ENCODE measurements around the gene SNX8. TPM values are rescaled to one million over a fixed set of nuclear protein-coding genes. Genes with fewer than 3 reads are reported as not detected.
A peak's percentile ranks its signal among the peaks of the same experiment; 100 is the strongest.

The SNX8 gene
- total and polyA plus RNA-seq, 9 of the 15 experiments (the other 6 are each of a cell fraction or from before 2014, with no cell fraction given) = 2.7 to 51.6 (median 16.9) TPM

DNA sequence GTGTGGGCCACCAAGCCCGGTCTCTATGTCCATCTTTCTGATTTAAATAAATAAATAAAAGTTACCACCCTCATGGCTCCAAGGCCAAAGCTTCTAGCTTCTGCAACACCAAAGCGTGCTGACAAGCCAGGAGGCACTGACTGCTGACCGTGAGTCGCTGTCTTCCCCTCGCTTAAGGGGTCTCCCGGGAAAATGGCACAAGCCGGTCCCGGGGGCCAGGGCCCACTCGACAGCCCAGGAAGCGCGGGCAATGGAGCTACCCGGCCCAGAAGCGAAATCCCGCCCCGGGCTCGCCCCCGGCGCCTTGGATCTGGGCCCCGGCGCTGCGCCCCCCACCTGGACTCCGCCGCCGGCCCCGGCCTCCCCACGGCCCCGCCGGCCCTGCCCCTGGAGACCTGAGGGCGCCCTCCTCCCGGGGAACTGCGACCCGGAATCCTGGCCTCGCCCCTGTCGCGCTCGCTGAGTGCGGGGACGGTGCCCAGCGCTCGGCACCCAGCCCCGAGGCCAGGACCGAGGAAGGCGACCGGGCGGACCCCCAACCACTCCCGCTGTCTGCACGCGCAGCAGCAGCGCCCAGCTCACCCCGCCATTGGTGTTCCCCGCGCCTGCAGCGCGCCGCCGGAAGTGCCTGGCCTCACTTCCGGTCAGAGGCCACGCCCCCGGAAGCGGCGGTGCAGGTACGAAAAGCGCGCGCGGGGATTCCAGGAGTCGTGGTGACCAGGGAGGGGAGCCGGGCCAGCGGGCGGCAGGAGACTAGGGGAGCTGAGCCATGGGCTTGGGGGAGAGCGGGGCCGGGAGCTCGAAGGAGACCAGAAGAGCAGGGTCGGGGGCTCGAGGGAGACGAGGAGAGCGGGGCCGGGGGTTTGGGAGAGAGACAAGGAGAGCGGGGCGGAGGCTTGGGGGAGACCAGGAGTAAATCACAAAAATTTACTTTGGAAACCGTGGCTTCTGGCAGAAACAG, 72.4 kb downstream of the SNX8 start, which contains the start of the genes MRM2 and NUDT1 (continued):
- peak; percentile 76 for TF ChIP-seq SAP30 (IDR thresholded peaks at IDR 0.05; ENCODE audit: borderline replicate concordance, insufficient read depth, low read depth, low read length, poor library complexity, severe bottlenecking)
- peak; percentile 89 for TF ChIP-seq ELF1 (tag; IDR thresholded peaks at IDR 0.05)
- TF ChIP-seq, protein P1, sequence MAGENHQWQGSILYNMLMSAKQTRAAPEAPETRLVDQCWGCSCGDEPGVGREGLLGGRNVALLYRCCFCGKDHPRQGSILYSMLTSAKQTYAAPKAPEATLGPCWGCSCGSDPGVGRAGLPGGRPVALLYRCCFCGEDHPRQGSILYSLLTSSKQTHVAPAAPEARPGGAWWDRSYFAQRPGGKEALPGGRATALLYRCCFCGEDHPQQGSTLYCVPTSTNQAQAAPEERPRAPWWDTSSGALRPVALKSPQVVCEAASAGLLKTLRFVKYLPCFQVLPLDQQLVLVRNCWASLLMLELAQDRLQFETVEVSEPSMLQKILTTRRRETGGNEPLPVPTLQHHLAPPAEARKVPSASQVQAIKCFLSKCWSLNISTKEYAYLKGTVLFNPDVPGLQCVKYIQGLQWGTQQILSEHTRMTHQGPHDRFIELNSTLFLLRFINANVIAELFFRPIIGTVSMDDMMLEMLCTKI (IDR thresholded peaks at IDR 0.05; ENCODE audit: partially characterized antibody) = no peak
- no peak for TF ChIP-seq CHD4 (IDR thresholded peaks at IDR 0.05; ENCODE audit: insufficient read depth, insufficient replicate concordance, low read depth, low read length, poor library complexity, severe bottlenecking)
- TF ChIP-seq, protein P2, sequence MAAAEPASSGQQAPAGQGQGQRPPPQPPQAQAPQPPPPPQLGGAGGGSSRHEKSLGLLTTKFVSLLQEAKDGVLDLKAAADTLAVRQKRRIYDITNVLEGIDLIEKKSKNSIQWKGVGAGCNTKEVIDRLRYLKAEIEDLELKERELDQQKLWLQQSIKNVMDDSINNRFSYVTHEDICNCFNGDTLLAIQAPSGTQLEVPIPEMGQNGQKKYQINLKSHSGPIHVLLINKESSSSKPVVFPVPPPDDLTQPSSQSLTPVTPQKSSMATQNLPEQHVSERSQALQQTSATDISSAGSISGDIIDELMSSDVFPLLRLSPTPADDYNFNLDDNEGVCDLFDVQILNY (CRISPR knock-in tag; IDR thresholded peaks at IDR 0.05) = no peak
- TF ChIP-seq, protein P3, sequence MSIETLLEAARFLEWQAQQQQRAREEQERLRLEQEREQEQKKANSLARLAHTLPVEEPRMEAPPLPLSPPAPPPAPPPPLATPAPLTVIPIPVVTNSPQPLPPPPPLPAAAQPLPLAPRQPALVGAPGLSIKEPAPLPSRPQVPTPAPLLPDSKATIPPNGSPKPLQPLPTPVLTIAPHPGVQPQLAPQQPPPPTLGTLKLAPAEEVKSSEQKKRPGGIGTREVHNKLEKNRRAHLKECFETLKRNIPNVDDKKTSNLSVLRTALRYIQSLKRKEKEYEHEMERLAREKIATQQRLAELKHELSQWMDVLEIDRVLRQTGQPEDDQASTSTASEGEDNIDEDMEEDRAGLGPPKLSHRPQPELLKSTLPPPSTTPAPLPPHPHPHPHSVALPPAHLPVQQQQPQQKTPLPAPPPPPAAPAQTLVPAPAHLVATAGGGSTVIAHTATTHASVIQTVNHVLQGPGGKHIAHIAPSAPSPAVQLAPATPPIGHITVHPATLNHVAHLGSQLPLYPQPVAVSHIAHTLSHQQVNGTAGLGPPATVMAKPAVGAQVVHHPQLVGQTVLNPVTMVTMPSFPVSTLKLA (conservative IDR thresholded peaks at IDR 0.05) = peak; percentile 91 to 96
- TF ChIP-seq NUFIP1 (IDR thresholded peaks at IDR 0.05; ENCODE audit: partially characterized antibody) = no peak
- no peak for TF ChIP-seq ZNF354B (CRISPR knock-in tag; IDR thresholded peaks at IDR 0.05)
- TF ChIP-seq, protein P4, sequence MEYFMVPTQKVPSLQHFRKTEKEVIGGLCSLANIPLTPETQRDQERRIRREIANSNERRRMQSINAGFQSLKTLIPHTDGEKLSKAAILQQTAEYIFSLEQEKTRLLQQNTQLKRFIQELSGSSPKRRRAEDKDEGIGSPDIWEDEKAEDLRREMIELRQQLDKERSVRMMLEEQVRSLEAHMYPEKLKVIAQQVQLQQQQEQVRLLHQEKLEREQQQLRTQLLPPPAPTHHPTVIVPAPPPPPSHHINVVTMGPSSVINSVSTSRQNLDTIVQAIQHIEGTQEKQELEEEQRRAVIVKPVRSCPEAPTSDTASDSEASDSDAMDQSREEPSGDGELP (CRISPR knock-in tag; IDR thresholded peaks at IDR 0.05; ENCODE audit: borderline replicate concordance) = peak; percentile 26; the same call in 1 of the 2 replicates
- 0 out of 4 replicates have a peak, but pooled peaks of 1 of the 2 experiments have one; percentile 43 for TF ChIP-seq ETV6 (IDR thresholded peaks at IDR 0.05; ENCODE audit: borderline replicate concordance in 1 of 2, low read depth in 2 of 2, low read length in 1 of 2)
- TF ChIP-seq ETV6 (CRISPR knock-in tag; IDR thresholded peaks at IDR 0.05; ENCODE audit: borderline replicate concordance) = no peak
- TF ChIP-seq CREB5 (CRISPR knock-in tag; IDR thresholded peaks at IDR 0.05) = 0 out of 2 replicates have a peak, but pooled peaks have one; percentile 25
- no peak for TF ChIP-seq BRD9 (IDR thresholded peaks at IDR 0.05; ENCODE audit: low read depth, partially characterized antibody)
- TF ChIP-seq STAT5A (IDR thresholded peaks at IDR 0.05; ENCODE audit: borderline replicate concordance, low read length) = no peak
- TF ChIP-seq HDAC3 (IDR thresholded peaks at IDR 0.05; ENCODE audit: borderline replicate concordance, partially characterized antibody) = no peak
- TF ChIP-seq RBBP5 (IDR thresholded peaks at IDR 0.05; ENCODE audit: borderline replicate concordance, insufficient read depth, low read length, poor library complexity, severe bottlenecking) = peak; percentile 92
- TF ChIP-seq SP1 (CRISPR knock-in tag; IDR thresholded peaks at IDR 0.05) = peak; percentile 89
- no peak for TF ChIP-seq PPARD (CRISPR knock-in tag; IDR thresholded peaks at IDR 0.05)
- TF ChIP-seq U2AF1 (optimal IDR thresholded peaks at IDR 0.05; ENCODE audit: low read depth, low read length) = peak; percentile 78

All from K562 (cell line).